Sigmoid colon (tissue), 4 donors: ENCODE results near the gene PARP2.

ENCODE experiments used
- POLR2A ChIP-seq, 2 donors: fragments of 450-650 bp; IDR thresholded peaks; one replicate each; pipeline ENCODE4 v1.6.1; 2016; ENCODE audit warnings: antibody characterized with exemption in 2 of 2, mild to moderate bottlenecking in 2 of 2, moderate library complexity in 2 of 2
- POLR2AphosphoS5 ChIP-seq, 4 donors: sonication (generic); formaldehyde crosslinking; IDR thresholded peaks; one replicate each; pipeline ENCODE4 v1.6.1; 2017; ENCODE audit warnings: antibody characterized with exemption in 4 of 4
- TF ChIP-seq, protein P1 (sequence below), 4 experiments: fragments of 450-650 bp in 3 of 4; fragments of 200-600 bp in 1 of 4; IDR thresholded peaks; one replicate each; pipeline ENCODE4 v1.5.1; 2016 to 2019; ENCODE audit warnings: antibody characterized with exemption in 4 of 4, mild to moderate bottlenecking in 3 of 4, moderate library complexity in 2 of 4

DNA sequence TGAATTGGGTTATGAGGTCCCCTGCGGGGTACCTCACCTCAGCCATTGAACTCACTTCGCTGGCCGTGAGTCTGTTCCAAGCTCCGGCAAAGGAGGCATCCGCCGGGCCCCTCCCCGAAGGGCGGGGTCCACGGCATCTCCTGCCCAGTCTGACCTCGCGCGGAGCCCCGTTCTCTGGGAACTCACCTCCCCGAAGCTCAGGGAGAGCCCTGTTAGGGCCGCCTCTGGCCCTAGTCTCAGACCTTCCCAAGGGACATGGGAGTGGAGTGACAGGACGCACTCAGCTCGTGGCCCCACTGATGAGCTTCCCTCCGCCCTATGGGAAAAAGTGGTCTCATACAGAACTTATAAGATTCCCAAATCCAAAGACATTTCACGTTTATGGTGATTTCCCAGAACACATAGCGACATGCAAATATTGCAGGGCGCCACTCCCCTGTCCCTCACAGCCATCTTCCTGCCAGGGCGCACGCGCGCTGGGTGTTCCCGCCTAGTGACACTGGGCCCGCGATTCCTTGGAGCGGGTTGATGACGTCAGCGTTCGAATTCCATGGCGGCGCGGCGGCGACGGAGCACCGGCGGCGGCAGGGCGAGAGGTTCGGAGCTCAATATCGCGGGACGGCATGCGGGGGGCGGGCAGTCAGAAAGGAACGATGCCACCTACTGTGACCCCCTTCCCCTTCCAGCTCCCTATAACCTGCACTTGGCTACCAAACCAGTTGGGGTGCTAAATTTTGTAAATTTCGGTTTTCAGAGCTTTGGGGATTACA is at the start of gene PARP2:
- TF ChIP-seq POLR2AphosphoS5 (IDR thresholded peaks at IDR 0.05) (peak; percentile 97 to 99 (median 98)), POLR2A (IDR thresholded peaks at IDR 0.05) (peak; percentile 65 to 77)
- TF ChIP-seq, protein P1, sequence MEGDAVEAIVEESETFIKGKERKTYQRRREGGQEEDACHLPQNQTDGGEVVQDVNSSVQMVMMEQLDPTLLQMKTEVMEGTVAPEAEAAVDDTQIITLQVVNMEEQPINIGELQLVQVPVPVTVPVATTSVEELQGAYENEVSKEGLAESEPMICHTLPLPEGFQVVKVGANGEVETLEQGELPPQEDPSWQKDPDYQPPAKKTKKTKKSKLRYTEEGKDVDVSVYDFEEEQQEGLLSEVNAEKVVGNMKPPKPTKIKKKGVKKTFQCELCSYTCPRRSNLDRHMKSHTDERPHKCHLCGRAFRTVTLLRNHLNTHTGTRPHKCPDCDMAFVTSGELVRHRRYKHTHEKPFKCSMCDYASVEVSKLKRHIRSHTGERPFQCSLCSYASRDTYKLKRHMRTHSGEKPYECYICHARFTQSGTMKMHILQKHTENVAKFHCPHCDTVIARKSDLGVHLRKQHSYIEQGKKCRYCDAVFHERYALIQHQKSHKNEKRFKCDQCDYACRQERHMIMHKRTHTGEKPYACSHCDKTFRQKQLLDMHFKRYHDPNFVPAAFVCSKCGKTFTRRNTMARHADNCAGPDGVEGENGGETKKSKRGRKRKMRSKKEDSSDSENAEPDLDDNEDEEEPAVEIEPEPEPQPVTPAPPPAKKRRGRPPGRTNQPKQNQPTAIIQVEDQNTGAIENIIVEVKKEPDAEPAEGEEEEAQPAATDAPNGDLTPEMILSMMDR (IDR thresholded peaks at IDR 0.05) = peak in 1 of 4 experiments; percentile 4
